COLO668 (cell line): ENCODE measurements around the gene C9orf50.

ENCODE experiments used
- DNase-seq: peaks from one replicate; lab custom pipeline; 2025; ENCODE audit not compliant: unreplicated experiment; lab: John Stamatoyannopoulos, UW

C9orf50 gene

GRCh38 chr9:129632460-129632859 lies 11.6 kb upstream of the C9orf50 start:
- no peak for DNase-seq

DNA sequence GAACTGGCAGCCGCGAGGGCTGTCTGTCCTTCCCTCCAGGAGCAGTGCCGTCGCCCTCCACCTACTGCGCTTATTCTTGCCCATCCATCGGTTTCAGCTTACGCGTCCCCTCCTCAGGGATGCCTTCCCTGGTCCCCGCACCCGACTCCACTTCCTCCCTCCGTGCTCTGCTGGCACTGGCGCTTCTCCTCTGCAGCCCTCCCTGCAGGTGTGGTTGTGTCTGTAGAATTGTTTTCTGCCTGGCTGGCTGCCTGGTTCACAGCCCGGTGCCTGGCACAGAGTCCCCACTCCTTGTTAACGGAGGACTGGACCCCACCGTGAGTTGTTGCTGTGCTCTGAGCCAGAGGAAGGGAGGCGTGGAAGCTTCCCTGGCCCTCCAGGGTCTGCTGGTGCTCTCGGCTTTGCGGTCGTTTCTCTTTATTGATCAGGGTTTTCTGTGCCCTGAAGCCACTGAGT lies 10.8 kb upstream of the C9orf50 start:
- DNase-seq, result no peak

- DNase-seq, result no peak
These were observed 10.2 kb upstream of the C9orf50 start for GRCh38 chr9:129630967-129631673.

GRCh38 chr9:129629251-129629820 lies 8.4 kb upstream of the C9orf50 start:
- no peak for DNase-seq

DNA sequence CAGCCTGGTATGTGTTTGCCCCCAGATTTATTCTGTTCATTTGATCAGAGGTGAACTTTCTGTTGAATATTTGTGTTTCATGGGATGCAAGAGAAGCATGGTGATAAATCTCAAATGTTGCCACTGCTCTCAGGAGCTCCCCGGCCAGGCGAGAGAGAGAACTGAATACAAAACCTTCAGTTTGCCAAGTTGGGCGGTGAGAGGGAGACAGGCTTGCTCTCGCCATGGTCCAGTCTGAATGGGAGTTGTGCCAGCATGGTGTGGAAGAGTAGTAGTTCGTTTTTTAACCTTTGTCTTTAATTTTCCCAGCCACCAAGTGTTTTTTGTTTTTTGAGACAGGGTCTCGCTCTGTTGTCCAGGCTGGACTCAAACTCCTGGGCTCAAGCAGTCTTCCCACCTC lies 7.8 kb upstream of the C9orf50 start:
- DNase-seq, result no peak

GRCh38 chr9:129627556-129628440 lies 6.9 kb upstream of the C9orf50 start:
- no peak for DNase-seq

DNA sequence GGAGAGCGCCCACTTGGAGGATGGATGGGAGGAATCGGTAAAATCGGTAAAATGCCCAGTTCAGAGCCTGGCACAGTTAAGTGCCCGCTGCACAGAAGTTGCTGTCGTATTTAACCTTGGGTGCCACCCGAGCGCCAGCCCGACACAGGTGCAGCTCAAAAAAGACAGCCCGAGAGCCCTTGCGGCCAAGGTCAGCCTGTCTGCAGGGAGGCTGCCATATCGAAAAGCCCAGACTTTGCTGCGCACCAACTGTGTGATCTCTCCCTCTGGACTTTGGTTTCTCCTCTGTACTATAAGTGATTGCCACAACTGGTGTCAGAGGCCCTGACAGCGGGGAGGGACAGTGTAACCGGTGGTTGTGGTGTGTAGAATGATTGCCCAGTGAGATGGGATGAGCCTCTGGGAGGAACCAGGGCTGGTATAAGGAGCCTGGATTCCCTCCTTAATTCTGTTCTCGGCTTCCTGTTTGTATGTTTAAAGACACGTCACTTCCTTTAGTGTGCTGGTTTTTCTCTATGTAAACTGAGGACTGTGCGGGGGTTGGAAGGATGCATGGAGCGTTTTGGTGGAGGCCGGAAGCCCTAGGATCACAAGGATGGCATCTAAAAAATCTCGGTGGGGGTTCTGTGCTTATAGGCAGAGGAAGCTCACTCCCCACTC lies 5.9 kb upstream of the C9orf50 start:
- DNase-seq, result peak; percentile 18

GRCh38 chr9:129626079-129626624 lies 5.3 kb upstream of the C9orf50 start, which contains the start of gene NTMT1:
Gene NTMT1, plus strand, starts transcription at chr9:129626163. Its CDS starts 6,541 bp downstream, at chr9:129632704.
- DNase-seq, result peak; percentile 86

GRCh38 chr9:129624947-129625346 lies 4.0 kb upstream of the C9orf50 start:
- peak; percentile 28 for DNase-seq

DNA sequence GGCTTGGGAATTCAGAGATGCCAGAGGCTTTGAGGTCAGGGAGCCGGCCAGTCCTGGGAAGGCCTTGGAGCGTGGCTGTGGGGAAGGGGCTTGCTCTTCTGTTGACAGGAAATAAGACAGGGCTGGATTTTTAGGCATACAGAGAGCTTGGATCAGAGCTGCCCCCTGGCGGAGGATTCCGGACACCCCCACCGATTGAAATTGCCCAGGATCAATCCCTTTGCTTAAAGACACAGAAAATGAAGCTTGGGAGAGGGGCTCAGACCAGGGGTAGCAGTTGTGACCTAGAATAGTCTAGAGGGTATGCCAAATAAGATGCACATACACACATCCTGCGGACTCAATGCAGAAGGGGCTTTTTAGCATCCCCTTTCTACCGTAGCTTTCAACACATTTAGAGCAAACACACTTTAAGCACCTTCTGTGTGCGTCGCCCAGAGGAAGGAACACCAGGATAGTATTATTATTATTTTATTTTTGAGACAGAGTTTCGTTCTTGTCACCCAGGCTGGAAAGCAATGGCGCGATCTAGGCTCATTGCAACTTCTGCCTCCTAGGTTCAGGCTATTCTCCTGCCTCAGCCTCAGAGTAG lies 3.4 kb upstream of the C9orf50 start:
- peak; percentile 63 for DNase-seq

- DNase-seq, result no peak
These were observed 2.4 kb upstream of the C9orf50 start for GRCh38 chr9:129623331-129623730.

DNA sequence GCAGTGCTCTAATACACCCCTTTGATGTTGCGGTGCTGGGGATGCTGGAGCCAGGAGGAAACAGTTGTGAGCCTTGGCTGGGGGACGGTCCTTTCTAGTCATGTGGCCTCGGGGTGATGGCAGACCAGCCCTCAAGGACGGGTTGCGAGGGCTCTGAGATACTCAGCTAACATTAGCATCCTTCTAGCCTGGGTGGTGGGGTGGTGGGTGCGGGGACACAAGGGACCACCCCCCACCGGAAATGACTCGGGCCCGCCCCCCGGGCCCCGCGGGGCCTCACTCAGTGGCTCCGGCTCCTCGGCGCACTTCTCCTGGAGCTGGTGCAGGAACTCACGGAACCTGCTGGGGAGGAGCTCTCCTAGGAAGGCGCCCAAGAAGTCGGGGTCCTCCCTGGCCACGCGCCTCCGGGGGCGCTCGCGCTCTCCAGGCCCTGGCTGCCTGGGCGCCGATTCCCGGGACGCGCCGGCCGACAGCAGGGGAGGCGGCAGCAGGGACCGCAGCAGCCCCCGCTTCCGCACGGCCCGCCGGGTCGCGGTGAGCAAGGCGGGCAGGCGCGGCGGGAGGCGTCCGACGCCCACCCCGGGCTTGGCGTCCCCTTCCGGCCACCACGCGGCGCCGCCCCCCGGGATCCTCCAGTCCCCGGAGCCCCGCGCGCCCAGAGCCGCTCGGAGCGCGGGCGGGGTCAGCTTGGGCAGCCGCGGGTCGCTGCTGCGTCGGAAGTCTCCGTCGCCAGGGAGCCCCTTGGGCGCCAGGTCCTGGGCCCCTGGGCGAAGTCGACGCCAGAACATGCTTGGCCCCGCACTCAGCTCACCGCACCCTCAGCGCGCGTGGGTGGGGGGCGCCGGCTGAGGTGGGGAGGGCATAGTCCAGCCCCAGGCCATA lies 873 bp downstream of the C9orf50 start:
- DNase-seq, result no peak

DNA sequence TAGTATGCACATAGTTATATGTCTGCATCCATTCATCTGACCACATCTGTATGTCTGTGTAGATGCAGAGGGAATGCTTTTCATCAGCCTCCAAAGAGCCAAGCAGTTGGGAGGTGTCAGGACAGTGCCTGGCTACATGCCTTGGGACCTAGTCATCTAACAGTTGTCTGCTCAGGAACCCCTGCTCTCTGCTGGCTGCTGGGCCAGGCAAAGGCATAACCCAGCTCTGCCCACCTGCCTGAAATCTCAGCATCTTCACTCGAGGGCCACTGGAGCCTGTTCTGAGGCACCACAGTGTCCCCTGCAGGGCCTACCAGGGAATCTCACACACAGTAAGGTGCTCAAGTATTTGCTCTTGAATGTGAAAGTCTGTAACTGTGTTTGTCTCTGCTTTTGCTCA lies 3.7 kb downstream of the C9orf50 start:
- no peak for DNase-seq

DNA sequence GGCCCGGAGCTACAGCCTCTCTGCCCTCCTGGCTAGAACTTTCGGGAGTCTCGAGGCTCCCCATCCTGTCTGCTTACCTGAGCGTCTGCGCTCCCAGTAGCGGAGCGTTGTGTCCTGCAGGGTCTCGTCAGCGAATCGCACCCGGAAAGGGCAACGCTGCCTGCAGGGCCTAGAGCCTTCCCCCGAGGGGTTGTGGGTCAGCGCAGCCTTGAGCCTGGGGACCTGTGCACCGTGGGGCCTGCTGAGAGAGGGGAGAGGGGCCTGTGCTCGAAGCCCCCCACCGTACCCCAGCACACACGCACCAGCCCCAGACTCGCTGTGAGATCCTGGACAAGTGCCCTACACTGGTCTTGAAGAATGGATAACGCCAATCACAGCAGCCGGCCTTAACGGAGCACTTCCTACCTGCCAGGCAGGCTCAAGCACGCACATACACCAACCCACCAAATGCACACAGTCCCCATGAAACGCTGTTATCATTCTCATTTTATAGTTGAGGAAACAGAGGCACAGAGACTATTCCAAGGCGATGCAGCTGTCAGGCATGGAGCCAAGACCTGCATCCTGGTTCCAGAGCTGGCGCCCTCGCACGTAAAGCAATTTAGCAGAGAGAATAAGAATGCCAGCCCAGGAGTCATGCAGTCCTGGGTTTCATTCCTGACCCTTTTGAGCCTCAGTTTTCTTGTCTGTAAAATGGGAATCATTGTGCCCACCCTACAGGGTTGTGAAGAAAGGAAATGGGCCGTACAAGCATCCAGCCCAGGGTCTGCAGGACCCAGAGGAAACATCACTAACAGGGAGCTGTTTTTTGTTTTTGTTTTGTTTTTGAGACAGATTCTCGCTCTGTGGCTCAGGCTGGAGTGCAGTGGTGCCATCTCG lies 5.3 kb downstream of the C9orf50 start:
- DNase-seq, result no peak

GRCh38 chr9:129614932-129615331 lies 6.0 kb downstream of the C9orf50 start:
- DNase-seq, result no peak

DNA sequence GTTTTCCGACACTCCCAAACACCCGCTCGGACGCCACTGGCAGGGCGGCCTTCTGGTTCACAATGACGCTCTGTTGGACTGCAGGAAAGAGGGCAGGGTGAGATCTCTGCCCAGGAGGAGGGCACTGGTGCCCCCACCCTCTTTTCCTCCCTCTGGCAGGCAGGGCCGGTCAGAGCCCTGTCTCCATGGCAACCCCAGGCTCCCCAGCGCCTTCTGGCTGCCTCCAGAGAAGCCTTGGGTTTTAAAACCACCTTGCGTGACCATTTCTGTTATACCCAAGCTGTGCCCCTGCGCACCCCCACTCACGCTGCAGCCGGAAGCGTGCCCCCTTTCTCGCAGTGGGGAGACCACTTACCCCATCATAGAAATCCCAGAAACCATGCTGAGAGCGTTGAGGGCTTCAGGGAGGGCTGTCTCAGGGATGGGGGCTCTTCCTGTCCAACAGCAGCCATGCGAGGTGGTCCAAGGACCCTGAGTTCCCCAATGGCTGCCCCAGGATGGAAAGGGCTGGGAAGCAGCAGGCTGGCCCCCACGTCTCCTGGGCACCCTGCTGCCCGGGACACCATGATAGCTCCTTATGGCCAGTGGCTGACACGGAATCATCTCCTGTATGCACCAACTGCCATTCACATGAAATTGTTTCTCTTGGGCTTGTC lies 7.3 kb downstream of the C9orf50 start:
- DNase-seq, result peak; percentile 6

DNA sequence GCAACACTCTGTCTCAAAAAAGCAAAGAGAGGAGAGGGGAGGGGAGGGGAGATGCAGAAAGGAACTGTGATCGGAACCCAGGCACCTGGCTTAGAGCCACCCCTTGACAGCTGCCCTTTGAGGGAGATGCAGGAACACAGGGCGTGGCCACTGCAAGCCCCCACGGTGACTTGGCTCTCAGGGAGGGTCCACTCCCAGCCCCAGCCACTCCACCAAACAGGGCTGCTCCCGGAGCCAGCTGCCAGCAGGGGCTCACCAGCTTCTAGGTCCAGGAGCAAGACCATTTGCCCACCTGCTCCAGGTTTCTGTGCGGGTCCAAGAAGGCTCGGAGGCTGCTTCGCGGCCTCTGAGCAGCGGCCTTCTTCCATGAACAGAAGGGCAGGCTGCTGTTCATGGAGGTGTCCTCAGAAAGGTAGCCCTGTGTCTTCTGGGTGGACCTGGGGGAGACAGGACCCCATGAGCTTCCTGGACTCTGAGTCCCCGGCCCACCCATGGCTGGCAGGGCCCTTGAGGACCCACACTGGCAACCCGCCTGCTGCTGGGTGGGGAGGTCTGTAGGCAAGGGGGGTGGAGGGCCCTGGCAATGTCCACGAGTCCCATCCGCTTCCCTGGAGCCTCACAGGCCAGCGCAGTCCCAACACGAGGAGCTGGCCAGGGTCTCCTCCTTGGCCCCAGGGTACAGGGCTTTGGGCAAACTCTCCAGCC lies 7.9 kb downstream of the C9orf50 start:
- DNase-seq, result no peak
